Testis (tissue), 2 donors: Measurements from ENCODE around the gene CELA1.

Experiments
- CTCF ChIP-seq, 3 experiments: fragments of 450-650 bp in 2 of 3; fragments of 200-600 bp in 1 of 3; sonication (generic) in 1 of 3; IDR thresholded peaks; one replicate each; pipeline ENCODE4 v1.5.1; 2016 to 2019; ENCODE audit warnings: antibody characterized with exemption in 3 of 3, mild to moderate bottlenecking in 2 of 3, moderate library complexity in 1 of 3
- POLR2A ChIP-seq: fragments of 450-650 bp; IDR thresholded peaks from one replicate; pipeline ENCODE4 v1.6.1; 2017; ENCODE audit warnings: antibody characterized with exemption, mild to moderate bottlenecking, moderate library complexity

DNA sequence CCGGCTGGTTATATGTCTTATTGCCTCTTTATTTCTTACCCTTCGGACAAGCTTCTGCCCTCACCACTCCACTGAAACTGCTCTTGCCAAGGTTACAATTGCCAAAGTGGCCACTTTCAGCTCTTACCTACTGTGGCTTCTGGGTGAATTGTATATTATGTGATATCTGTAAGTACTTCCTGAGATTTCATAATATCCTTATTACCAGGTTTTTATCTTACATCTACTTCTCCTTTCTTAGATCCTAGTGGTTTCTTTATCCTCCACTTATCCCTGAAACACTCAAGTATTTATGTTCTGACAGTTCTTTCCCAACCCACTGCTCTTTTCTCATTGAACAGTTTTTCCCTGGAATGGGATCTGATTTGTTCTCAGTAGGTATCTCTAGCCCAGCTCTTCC is 10.5 kb downstream of the CELA1 start:
- TF ChIP-seq CTCF (IDR thresholded peaks at IDR 0.05) (no peak), POLR2A (no peak)
